Measurements from ENCODE around the gene GDF9. TPM values are rescaled to one million over a fixed set of nuclear protein-coding genes. Genes with fewer than 3 reads are reported as not detected.
A peak's percentile ranks its signal among the peaks of the same experiment; 100 is the strongest.

GDF9 gene, protein sequence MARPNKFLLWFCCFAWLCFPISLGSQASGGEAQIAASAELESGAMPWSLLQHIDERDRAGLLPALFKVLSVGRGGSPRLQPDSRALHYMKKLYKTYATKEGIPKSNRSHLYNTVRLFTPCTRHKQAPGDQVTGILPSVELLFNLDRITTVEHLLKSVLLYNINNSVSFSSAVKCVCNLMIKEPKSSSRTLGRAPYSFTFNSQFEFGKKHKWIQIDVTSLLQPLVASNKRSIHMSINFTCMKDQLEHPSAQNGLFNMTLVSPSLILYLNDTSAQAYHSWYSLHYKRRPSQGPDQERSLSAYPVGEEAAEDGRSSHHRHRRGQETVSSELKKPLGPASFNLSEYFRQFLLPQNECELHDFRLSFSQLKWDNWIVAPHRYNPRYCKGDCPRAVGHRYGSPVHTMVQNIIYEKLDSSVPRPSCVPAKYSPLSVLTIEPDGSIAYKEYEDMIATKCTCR
- under 1 TPM in 3 of 4 donors, not detected in 1; 0.32 to 0.67 (median 0.34) TPM for polyA plus RNA-seq
- long read RNA-seq, donor 1: 0 reads
- long read RNA-seq, donor 2: 0 reads
- long read RNA-seq, donor 3: 0 reads
- long read RNA-seq, donor 4: 0 reads
- long read RNA-seq, donor 5: 0 reads
- long read RNA-seq, donor 6: 0 reads
- long read RNA-seq, donor 7: 0 reads
- long read RNA-seq, donor 8: 0 reads
- long read RNA-seq, donor 9: 0 reads
- long read RNA-seq, donor 10: 0 reads

- peak; percentile 100 for DNase-seq
- Histone ChIP-seq H3K27me3 (ENCODE audit: control insufficient read depth in 3 of 3, insufficient read depth in 3 of 3, low read length in 3 of 3) (no peaks in the 10 kb centered on the region), H3K9me3 (ENCODE audit: control insufficient read depth in 2 of 2, insufficient read depth in 1 of 2, low read depth in 1 of 2, low read length in 1 of 2) (no peaks in the 10 kb centered on the region), H3K36me3 (ENCODE audit: control insufficient read depth in 3 of 3, insufficient read depth in 2 of 3, low read depth in 1 of 3, low read length in 3 of 3) (peaks cover 0 to 26% (median 3%) of the 10 kb centered on the region in 3 donors), H3K4me3 (ENCODE audit: low read depth in 1 of 3, low read length in 3 of 3) (peak within 1 kb of the TSS; percentile 64 to 92 (median 74)), H3K27ac (ENCODE audit: low read depth in 1 of 3, low read length in 2 of 3) (peak within 1 kb of the TSS; percentile 85 to 96 (median 94)), H3K4me1 (ENCODE audit: control insufficient read depth in 3 of 3, insufficient read depth in 2 of 3, low read depth in 1 of 3, low read length in 2 of 3) (peaks cover 0 to 20% (median 4%) of the 10 kb centered on the region in 3 donors)
- no peak for FAIRE-seq
- 0 to 1% (median 1%) methylated on average over 48 to 55 of the region's 55 CpGs for WGBS, 3 donors
Measured at GRCh38 chr5:132866342-132867045, at the start of gene GDF9, which contains the start of gene UQCRQ. Gene GDF9, minus strand, starts transcription at chr5:132866469. Its CDS starts 1,936 bp downstream, at chr5:132864533. Gene UQCRQ, plus strand, starts transcription at chr5:132866642. Its CDS starts 240 bp downstream, at chr5:132866882.

DNA sequence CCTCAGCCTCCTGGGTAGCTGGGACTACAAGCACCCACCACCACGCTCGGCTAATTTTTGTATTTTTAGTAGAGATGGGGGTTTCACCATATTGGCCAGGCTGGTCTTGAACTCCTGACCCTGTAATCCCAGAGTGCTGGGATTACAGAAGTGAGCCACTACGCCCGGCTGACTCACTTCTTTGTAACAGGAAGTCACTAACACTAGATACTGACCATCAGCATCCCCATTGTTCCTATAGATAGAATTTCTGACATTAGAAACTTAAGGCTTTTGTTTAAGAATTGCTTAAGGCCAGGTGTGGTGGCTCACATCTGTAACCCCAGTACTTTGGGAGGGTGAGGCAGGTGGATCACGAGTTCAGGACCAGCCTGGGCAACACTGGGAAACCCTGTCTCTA lies 49.4 kb upstream of the GDF9 start:
- Histone ChIP-seq H3K27ac (ENCODE audit: low read depth in 1 of 3, low read length in 2 of 3) (no peak overlapping the region), H3K4me1 (ENCODE audit: control insufficient read depth in 3 of 3, insufficient read depth in 2 of 3, low read depth in 1 of 3, low read length in 2 of 3) (no peaks in the 10 kb centered on the region), H3K27me3 (ENCODE audit: control insufficient read depth in 3 of 3, insufficient read depth in 3 of 3, low read length in 3 of 3) (no peaks in the 10 kb centered on the region), H3K36me3 (ENCODE audit: control insufficient read depth in 3 of 3, insufficient read depth in 2 of 3, low read depth in 1 of 3, low read length in 3 of 3) (peaks cover 4 to 48% (median 5%) of the 10 kb centered on the region in 3 donors), H3K9me3 (ENCODE audit: control insufficient read depth in 2 of 2, insufficient read depth in 1 of 2, low read depth in 1 of 2, low read length in 1 of 2) (no peaks in the 10 kb centered on the region), H3K4me3 (ENCODE audit: low read depth in 1 of 3, low read length in 3 of 3) (no peak overlapping the region)
- DNase-seq (no peak), FAIRE-seq (no peak)
- WGBS, 3 donors: 82 to 90% (median 87%) methylated on average over 5 of the region's 5 CpGs

DNA sequence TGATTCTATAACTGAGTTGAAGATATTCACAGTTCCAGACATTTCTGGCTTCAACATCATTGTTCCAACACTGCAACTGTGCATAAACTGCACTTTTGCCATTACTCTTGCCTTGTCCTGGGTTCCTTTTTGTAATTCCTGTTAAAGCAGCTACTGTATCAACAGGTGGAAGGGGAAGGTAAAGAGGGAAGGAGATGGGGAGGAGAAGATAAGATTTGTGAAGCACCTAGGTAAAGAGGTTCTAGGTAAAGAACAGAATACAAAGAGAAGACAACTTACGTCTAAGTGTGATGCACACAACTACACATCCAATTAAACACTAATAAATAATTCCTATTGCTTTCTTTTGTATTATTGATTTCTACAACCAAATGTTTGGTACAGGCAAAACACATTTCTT lies 43.4 kb upstream of the GDF9 start:
- Histone ChIP-seq H3K27me3 (ENCODE audit: control insufficient read depth in 3 of 3, insufficient read depth in 3 of 3, low read length in 3 of 3) (no peaks in the 10 kb centered on the region), H3K4me3 (ENCODE audit: low read depth in 1 of 3, low read length in 3 of 3) (no peak overlapping the region), H3K36me3 (ENCODE audit: control insufficient read depth in 3 of 3, insufficient read depth in 2 of 3, low read depth in 1 of 3, low read length in 3 of 3) (peaks cover 2 to 21% (median 4%) of the 10 kb centered on the region in 3 donors), H3K9me3 (ENCODE audit: control insufficient read depth in 2 of 2, insufficient read depth in 1 of 2, low read depth in 1 of 2, low read length in 1 of 2) (no peaks in the 10 kb centered on the region), H3K27ac (ENCODE audit: low read depth in 1 of 3, low read length in 2 of 3) (no peak overlapping the region), H3K4me1 (ENCODE audit: control insufficient read depth in 3 of 3, insufficient read depth in 2 of 3, low read depth in 1 of 3, low read length in 2 of 3) (peaks cover 0 to 4% (median 3%) of the 10 kb centered on the region in 3 donors)
- DNase-seq (no peak), FAIRE-seq (no peak)
- 94 to 100% (median 96%) methylated on average over 1 of the region's 1 CpG for WGBS, 3 donors

- 90 to 99% (median 93%) methylated on average over 2 of the region's 2 CpGs for WGBS, 3 donors
- Histone ChIP-seq H3K27me3 (ENCODE audit: control insufficient read depth in 3 of 3, insufficient read depth in 3 of 3, low read length in 3 of 3) (no peaks in the 10 kb centered on the region), H3K4me1 (ENCODE audit: control insufficient read depth in 3 of 3, insufficient read depth in 2 of 3, low read depth in 1 of 3, low read length in 2 of 3) (peaks cover 0 to 4% (median 3%) of the 10 kb centered on the region in 3 donors), H3K9me3 (ENCODE audit: control insufficient read depth in 2 of 2, insufficient read depth in 1 of 2, low read depth in 1 of 2, low read length in 1 of 2) (no peaks in the 10 kb centered on the region), H3K4me3 (ENCODE audit: low read depth in 1 of 3, low read length in 3 of 3) (no peak overlapping the region), H3K27ac (ENCODE audit: low read depth in 1 of 3, low read length in 2 of 3) (no peak overlapping the region), H3K36me3 (ENCODE audit: control insufficient read depth in 3 of 3, insufficient read depth in 2 of 3, low read depth in 1 of 3, low read length in 3 of 3) (peaks cover 0 to 13% (median 5%) of the 10 kb centered on the region in 3 donors)
- DNase-seq: no peak
- FAIRE-seq: no peak
Measured at GRCh38 chr5:132907161-132907560, 40.9 kb upstream of the GDF9 start.

DNA sequence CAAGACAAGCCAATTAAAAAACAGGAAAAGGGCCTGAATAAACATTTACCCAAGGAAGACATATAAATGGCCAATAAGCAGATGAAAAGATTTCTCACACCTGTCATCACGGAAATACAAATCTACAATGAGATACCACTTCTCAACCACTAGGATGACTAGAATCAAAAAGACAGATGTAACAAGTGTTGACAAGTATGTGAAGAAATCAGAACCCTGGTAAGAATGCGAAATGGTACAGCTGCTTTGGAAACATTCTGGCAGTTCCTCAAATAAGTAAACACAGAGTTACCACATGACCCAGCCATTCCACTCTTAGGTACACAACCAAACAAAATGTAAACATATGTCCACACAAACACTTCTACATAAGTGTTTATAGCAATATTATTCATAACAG lies 39.7 kb upstream of the GDF9 start:
- FAIRE-seq: no peak
- no peak for DNase-seq
- no peaks in the 10 kb centered on the region for H3K9me3 ChIP-seq (ENCODE audit: control insufficient read depth in 2 of 2, insufficient read depth in 1 of 2, low read depth in 1 of 2, low read length in 1 of 2)
- no peak overlapping the region for H3K27ac ChIP-seq (ENCODE audit: low read depth in 1 of 3, low read length in 2 of 3)
- no peaks in the 10 kb centered on the region for H3K27me3 ChIP-seq (ENCODE audit: control insufficient read depth in 3 of 3, insufficient read depth in 3 of 3, low read length in 3 of 3)
- peaks cover 0 to 14% (median 5%) of the 10 kb centered on the region in 3 donors for H3K36me3 ChIP-seq (ENCODE audit: control insufficient read depth in 3 of 3, insufficient read depth in 2 of 3, low read depth in 1 of 3, low read length in 3 of 3)
- H3K4me1 ChIP-seq (ENCODE audit: control insufficient read depth in 3 of 3, insufficient read depth in 2 of 3, low read depth in 1 of 3, low read length in 2 of 3): peaks cover 0 to 4% (median 3%) of the 10 kb centered on the region in 3 donors
- H3K4me3 ChIP-seq (ENCODE audit: low read depth in 1 of 3, low read length in 3 of 3): no peak overlapping the region
- 68 to 71% (median 69%) methylated on average over 2 of the region's 2 CpGs for WGBS, 3 donors

- FAIRE-seq (no peak), DNase-seq (no peak)
- H3K27me3 ChIP-seq (ENCODE audit: control insufficient read depth in 3 of 3, insufficient read depth in 3 of 3, low read length in 3 of 3): no peaks in the 10 kb centered on the region
- H3K36me3 ChIP-seq (ENCODE audit: control insufficient read depth in 3 of 3, insufficient read depth in 2 of 3, low read depth in 1 of 3, low read length in 3 of 3): peaks cover under 1 to 28% (median 11%) of the 10 kb centered on the region in 3 donors
- no peak overlapping the region for H3K4me3 ChIP-seq (ENCODE audit: low read depth in 1 of 3, low read length in 3 of 3)
- no peak overlapping the region for H3K27ac ChIP-seq (ENCODE audit: low read depth in 1 of 3, low read length in 2 of 3)
- no peaks in the 10 kb centered on the region for H3K4me1 ChIP-seq (ENCODE audit: control insufficient read depth in 3 of 3, insufficient read depth in 2 of 3, low read depth in 1 of 3, low read length in 2 of 3)
- WGBS, 3 donors: 95 to 98% (median 97%) methylated on average over 3 of the region's 3 CpGs
- H3K9me3 ChIP-seq (ENCODE audit: control insufficient read depth in 2 of 2, insufficient read depth in 1 of 2, low read depth in 1 of 2, low read length in 1 of 2): no peaks in the 10 kb centered on the region
Measured at GRCh38 chr5:132901730-132902129, 35.5 kb upstream of the GDF9 start.

- Histone ChIP-seq H3K36me3 (ENCODE audit: control insufficient read depth in 3 of 3, insufficient read depth in 2 of 3, low read depth in 1 of 3, low read length in 3 of 3) (peaks cover 3 to 33% (median 18%) of the 10 kb centered on the region in 3 donors), H3K4me3 (ENCODE audit: low read depth in 1 of 3, low read length in 3 of 3) (no peak overlapping the region), H3K27ac (ENCODE audit: low read depth in 1 of 3, low read length in 2 of 3) (no peak overlapping the region), H3K27me3 (ENCODE audit: control insufficient read depth in 3 of 3, insufficient read depth in 3 of 3, low read length in 3 of 3) (no peaks in the 10 kb centered on the region), H3K9me3 (ENCODE audit: control insufficient read depth in 2 of 2, insufficient read depth in 1 of 2, low read depth in 1 of 2, low read length in 1 of 2) (no peaks in the 10 kb centered on the region), H3K4me1 (ENCODE audit: control insufficient read depth in 3 of 3, insufficient read depth in 2 of 3, low read depth in 1 of 3, low read length in 2 of 3) (no peaks in the 10 kb centered on the region)
- DNase-seq (no peak), FAIRE-seq (no peak)
- WGBS, 3 donors: 89 to 94% (median 92%) methylated on average over 4 of the region's 4 CpGs
Measured at GRCh38 chr5:132901036-132901435, 34.8 kb upstream of the GDF9 start.

GRCh38 chr5:132898094-132898493 lies 31.8 kb upstream of the GDF9 start:
- H3K36me3 ChIP-seq (ENCODE audit: control insufficient read depth in 3 of 3, insufficient read depth in 2 of 3, low read depth in 1 of 3, low read length in 3 of 3): peaks cover 10 to 42% (median 18%) of the 10 kb centered on the region in 3 donors
- no peak overlapping the region for H3K27ac ChIP-seq (ENCODE audit: low read depth in 1 of 3, low read length in 2 of 3)
- H3K4me3 ChIP-seq (ENCODE audit: low read depth in 1 of 3, low read length in 3 of 3): no peak overlapping the region
- no peak for FAIRE-seq
- no peaks in the 10 kb centered on the region for H3K27me3 ChIP-seq (ENCODE audit: control insufficient read depth in 3 of 3, insufficient read depth in 3 of 3, low read length in 3 of 3)
- 65 to 72% (median 71%) methylated on average over 3 of the region's 3 CpGs for WGBS, 3 donors
- no peaks in the 10 kb centered on the region for H3K4me1 ChIP-seq (ENCODE audit: control insufficient read depth in 3 of 3, insufficient read depth in 2 of 3, low read depth in 1 of 3, low read length in 2 of 3)
- DNase-seq: no peak
- no peaks in the 10 kb centered on the region for H3K9me3 ChIP-seq (ENCODE audit: control insufficient read depth in 2 of 2, insufficient read depth in 1 of 2, low read depth in 1 of 2, low read length in 1 of 2)
